Measurements from ENCODE around the gene IRF9. TPM values are rescaled to one million over a fixed set of nuclear protein-coding genes. Genes with fewer than 3 reads are reported as not detected.

Gene IRF9
- total RNA-seq, 1 donor from 2014 or later: 158 TPM

DNA sequence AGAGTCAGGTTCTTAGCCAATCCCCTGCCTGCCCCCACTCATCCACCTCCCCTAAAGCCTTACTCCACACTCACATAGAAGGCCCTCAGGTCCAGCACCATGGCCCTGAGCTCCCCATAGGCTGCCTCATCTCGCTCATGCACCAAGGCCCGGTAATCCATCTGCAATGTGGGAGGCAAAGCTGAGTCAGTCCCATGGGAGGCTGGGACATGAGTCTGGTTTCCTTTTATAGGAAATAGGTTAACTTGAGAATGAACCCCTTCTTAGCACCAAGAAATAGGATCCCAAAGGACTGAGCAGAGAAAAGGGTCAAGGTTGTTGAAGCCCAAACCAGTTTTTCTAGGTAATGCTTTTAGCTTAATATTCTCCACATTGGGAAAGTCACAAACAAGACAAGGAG is 17.6 kb upstream of the IRF9 start:
- Histone ChIP-seq H3K9me3 (no peaks in the 10 kb centered on the region), H3K27me3 (ENCODE audit: low read depth) (no peaks in the 10 kb centered on the region), H3K4me3 (no peak overlapping the region), H3K36me3 (peaks cover 38% of the 10 kb centered on the region), H3K27ac (no peak overlapping the region), H3K4me1 (peaks cover 50% of the 10 kb centered on the region)
- TF ChIP-seq, protein P1, sequence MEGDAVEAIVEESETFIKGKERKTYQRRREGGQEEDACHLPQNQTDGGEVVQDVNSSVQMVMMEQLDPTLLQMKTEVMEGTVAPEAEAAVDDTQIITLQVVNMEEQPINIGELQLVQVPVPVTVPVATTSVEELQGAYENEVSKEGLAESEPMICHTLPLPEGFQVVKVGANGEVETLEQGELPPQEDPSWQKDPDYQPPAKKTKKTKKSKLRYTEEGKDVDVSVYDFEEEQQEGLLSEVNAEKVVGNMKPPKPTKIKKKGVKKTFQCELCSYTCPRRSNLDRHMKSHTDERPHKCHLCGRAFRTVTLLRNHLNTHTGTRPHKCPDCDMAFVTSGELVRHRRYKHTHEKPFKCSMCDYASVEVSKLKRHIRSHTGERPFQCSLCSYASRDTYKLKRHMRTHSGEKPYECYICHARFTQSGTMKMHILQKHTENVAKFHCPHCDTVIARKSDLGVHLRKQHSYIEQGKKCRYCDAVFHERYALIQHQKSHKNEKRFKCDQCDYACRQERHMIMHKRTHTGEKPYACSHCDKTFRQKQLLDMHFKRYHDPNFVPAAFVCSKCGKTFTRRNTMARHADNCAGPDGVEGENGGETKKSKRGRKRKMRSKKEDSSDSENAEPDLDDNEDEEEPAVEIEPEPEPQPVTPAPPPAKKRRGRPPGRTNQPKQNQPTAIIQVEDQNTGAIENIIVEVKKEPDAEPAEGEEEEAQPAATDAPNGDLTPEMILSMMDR (IDR thresholded peaks at IDR 0.05): no peak
- ATAC-seq (no peak), DNase-seq (no peak)
- intact Hi-C loops (cut with DNase I): no loop called here

DNA sequence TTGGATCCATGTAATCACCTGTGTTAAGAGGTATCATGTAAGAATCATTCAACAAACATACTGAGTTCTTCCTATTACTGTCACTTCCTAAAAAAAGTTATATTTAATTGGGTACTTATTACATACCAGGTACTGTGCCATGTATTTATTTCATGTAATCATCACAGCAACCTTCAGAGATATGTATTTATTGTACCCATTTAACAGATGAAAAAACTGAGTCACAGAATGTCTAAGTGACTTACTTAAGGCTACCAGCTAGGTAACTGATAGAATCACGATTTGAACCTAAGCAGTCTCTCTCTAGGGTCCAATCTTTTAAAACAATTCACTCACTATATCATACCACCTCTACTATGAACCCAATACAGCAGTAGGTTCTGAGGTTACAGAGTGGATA is 16.6 kb upstream of the IRF9 start:
- Histone ChIP-seq H3K36me3 (peaks cover 38% of the 10 kb centered on the region), H3K4me3 (no peak overlapping the region), H3K9me3 (no peaks in the 10 kb centered on the region), H3K4me1 (peaks cover 51% of the 10 kb centered on the region), H3K27ac (no peak overlapping the region), H3K27me3 (ENCODE audit: low read depth) (no peaks in the 10 kb centered on the region)
- intact Hi-C loops (cut with DNase I): no loop called here
- ATAC-seq: no peak
- TF ChIP-seq, protein P1 (IDR thresholded peaks at IDR 0.05): no peak
- no peak for DNase-seq

DNA sequence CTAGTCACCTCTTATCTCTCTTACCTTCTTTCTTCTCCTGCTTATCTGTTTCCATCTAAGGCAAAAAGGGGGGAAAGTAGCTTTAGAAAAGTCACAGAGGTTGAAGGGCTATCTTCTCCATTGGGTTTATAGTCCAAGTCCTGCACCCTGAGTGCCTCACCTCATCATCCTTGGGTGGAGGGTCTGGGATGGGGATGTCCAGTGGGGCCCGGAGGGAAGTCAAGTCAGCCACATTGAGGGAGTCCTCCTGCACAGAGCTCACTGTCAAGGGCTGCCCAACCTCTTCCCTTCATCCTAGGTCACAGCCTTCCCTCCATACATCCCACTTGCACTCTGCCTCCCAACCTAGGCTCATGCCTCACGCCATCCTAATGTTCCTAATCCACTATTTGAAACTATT is 15.8 kb upstream of the IRF9 start:
- Histone ChIP-seq H3K4me3 (peak overlapping the region; percentile 97), H3K27me3 (ENCODE audit: low read depth) (no peaks in the 10 kb centered on the region), H3K9me3 (no peaks in the 10 kb centered on the region), H3K36me3 (peaks cover 40% of the 10 kb centered on the region), H3K4me1 (peaks cover 49% of the 10 kb centered on the region), H3K27ac (peak overlapping the region; percentile 90)
- DNase-seq (no peak), ATAC-seq (no peak)
- TF ChIP-seq, protein P1 (IDR thresholded peaks at IDR 0.05): no peak
- intact Hi-C loops (cut with DNase I): no loop called here

DNA sequence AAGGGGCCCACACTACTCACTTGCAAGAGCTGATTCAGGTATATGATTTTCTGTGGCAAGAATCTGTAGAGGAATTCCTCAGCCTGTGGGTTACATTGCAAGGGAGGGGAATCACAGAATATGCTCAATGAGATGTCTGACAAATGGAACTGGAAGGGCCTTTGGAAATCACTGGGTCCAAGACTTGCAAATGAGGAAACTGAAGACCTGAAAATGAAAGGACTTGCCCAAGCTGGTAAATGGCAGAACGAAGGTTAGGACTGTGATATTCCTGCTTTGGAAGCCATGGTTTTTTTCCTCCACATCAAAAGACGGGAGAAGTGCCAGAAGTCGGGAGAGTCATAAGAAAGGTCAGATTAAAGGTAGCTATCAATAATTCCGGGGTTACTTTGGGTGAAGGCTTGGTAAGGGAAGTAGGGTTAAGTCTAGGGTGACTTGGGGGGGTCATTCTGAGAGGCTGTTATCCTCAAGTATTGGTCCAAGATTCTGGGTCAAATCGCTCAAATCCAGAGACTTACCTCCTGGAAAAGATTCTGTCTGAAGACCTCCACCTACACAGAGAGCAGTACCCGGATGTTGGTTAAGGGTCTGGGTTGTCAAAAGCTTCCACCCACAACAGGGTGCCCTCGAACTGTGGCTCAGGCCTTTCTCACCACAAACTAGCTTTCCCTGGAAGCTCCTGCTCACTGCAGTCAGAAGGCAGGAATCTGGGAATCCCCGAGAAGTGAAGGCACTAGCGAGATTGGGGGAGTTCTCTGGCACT is 15.2 kb upstream of the IRF9 start:
- no peak for DNase-seq
- H3K4me3 ChIP-seq: peak overlapping the region; percentile 97
- intact Hi-C loops (cut with DNase I): no loop called here
- H3K27ac ChIP-seq: peak overlapping the region; percentile 90
- peak in 1 of 2 donors; percentile 0 for ATAC-seq
- H3K36me3 ChIP-seq: peaks cover 46% of the 10 kb centered on the region
- no peaks in the 10 kb centered on the region for H3K9me3 ChIP-seq
- TF ChIP-seq, protein P1 (IDR thresholded peaks at IDR 0.05): no peak
- H3K27me3 ChIP-seq (ENCODE audit: low read depth): no peaks in the 10 kb centered on the region
- peaks cover 44% of the 10 kb centered on the region for H3K4me1 ChIP-seq

DNA sequence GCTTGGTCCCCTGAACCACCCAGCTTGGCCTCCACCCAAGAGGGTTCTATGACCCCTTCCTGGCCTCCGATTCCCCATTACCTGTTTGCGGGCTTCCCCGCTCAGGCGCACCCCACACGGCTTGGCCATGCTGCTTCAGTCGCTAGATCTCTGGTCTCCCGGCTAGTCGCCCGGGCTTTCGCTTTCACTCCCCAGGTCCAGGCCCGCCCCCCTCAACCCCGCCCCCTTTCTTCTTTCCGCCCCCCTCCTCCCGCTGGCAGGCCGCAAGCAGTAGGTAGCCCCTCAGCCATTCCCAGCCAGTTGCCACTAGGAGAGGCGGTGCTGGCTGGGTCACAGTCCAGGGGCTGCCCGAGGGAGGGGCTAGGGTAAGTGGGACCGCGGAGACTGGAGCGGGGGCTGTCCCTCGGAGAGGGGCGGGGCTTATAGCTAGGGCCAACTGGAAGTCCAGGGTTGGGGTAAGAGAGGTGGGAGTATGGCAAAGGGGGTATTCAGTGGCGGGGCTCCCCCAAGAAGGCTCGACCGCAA is 14.6 kb upstream of the IRF9 start, which contains the start of gene PSME2:
TSS of gene PSME2 (minus strand) at position 158 of the 525 bp plus-strand sequence. CDS start at position 129, 29 bp downstream.
- Histone ChIP-seq H3K4me1 (peaks cover 44% of the 10 kb centered on the region), H3K9me3 (no peaks in the 10 kb centered on the region), H3K4me3 (peak within 1 kb of the TSS; percentile 97), H3K27ac (peak within 1 kb of the TSS; percentile 90), H3K36me3 (peaks cover 53% of the 10 kb centered on the region), H3K27me3 (ENCODE audit: low read depth) (no peaks in the 10 kb centered on the region)
- intact Hi-C loops (cut with DNase I): no loop called here
- TF ChIP-seq, protein P1 (IDR thresholded peaks at IDR 0.05): no peak
- DNase-seq: peak; percentile 96
- peak; percentile 91 to 92 for ATAC-seq
